AG10803 (cell line): ENCODE data around the gene CLEC16A.

Experiments used
- DNase-seq: peaks from one replicate; pipeline ENCODE4 v3.0.0; 2010; ENCODE audit warnings: low read depth
- H3K4me3 ChIP-seq: 2 replicates; pipeline ENCODE4 v1.5.1; 2011; ENCODE audit warnings: mild to moderate bottlenecking, low read length, control low read depth
- CTCF ChIP-seq: conservative IDR thresholded peaks from 2 replicates; pipeline ENCODE4 v1.5.1; 2011; ENCODE audit warnings: mild to moderate bottlenecking, low read length, control low read depth, inconsistent platforms

CLEC16A gene

GRCh38 chr16:11131706-11132105 is 187.3 kb downstream of the CLEC16A start:
- no peak for TF ChIP-seq CTCF
- DNase-seq: no peak
- no peak overlapping the region for H3K4me3 ChIP-seq

GRCh38 chr16:11133344-11133943 is 189.1 kb downstream of the CLEC16A start:
- no peak for TF ChIP-seq CTCF
- H3K4me3 ChIP-seq: no peak overlapping the region
- peak; percentile 94 for DNase-seq

- no peak for DNase-seq
- no peak overlapping the region for H3K4me3 ChIP-seq
- TF ChIP-seq CTCF: no peak
Measured at GRCh38 chr16:11134722-11135463, 190.5 kb downstream of the CLEC16A start.

- no peak overlapping the region for H3K4me3 ChIP-seq
- DNase-seq: peak; percentile 64
- no peak for TF ChIP-seq CTCF
Measured at GRCh38 chr16:11135464-11135973, 191.2 kb downstream of the CLEC16A start.

- DNase-seq: peak; percentile 29
- no peak for TF ChIP-seq CTCF
- no peak overlapping the region for H3K4me3 ChIP-seq
Measured at GRCh38 chr16:11136600-11136999, 192.2 kb downstream of the CLEC16A start.

- no peak for TF ChIP-seq CTCF
- no peak for DNase-seq
- no peak overlapping the region for H3K4me3 ChIP-seq
Measured at GRCh38 chr16:11138022-11138768, 193.8 kb downstream of the CLEC16A start.
